Activated naive CD4-positive, alpha-beta T cell treated with anti-CD3 and anti-CD28 coated beads, Interleukin-2, amount 10 ng/mL, durations not matched to agents 5 hours and 36 hours (primary cell): ENCODE results near the gene E2F3. TPM values are rescaled to one million over a fixed set of nuclear protein-coding genes. Genes with fewer than 3 reads are reported as not detected.

ENCODE experiments used
- total RNA-seq, 2 experiments: library from RNA; stranded (reverse); gene quantifications; one replicate each; pipeline ENCODE4 v1.2.3, GENCODE V29; 2021

The E2F3 gene
- 10 to 100 TPM; 24.3 to 24.6 TPM for total RNA-seq

GRCh38 chr6:20401205-20402091, at the start of gene E2F3:
Gene E2F3 (plus strand): TSS chr6:20401879. CDS start chr6:20402233, 354 bp downstream.

DNA sequence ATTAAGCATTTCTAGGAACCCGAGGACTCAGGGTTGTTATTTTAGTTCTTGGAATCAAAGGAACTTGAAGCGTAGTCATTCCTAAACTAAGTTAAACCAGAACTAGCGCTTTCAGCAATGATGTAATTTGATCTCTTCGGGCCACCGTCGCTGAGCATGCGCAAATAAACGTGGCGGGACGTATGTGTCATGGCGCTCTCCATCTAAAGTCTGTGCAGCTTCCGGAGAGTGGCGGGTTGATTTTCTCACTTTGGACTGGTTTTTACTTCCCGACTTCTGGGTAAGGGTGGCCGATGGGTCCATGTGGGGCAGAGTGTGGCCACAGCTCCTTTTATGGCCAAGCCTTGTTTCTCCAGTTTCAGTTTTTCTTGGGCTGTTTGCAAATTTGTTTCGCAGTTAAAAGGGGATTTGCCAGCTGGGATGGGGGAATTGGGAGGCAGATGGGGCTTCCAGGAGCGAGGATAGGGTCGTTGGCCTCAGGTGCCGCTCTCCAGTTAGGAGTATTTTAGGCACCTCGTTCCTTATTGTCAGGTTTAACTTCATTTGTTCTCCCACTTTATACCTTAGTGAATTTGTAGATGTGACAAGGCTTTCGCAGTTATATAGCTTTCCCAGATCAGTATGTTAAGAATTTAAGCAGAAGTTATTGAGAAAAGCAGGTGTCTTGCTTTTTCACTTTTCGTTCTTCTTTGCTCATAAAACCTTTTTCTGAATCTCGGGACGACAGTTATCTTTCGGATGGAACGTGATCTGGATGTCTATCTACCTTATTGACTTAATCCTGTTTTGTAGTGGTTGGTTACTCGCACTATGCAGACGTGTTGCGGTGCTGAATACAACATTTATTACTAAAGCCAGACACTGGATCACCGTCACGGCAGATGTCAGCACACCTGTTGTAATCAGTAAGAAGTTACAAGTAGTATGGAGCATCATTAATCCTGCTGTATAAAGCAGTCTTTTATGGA, 132.9 kb downstream of the E2F3 start, which contains the start of gene CDKAL1:
Gene CDKAL1 (plus strand): TSS at position 163 of the 968 bp plus-strand sequence. CDS start 11,894 bp downstream, outside the sequence.

Other genes with a start within 250 kb of the E2F3 start
- gene MBOAT1, start 189.4 kb upstream of the E2F3 start, total RNA-seq = 10 to 100 TPM; 17.6 to 18.6 TPM
- gene CDKAL1, start 132.6 kb downstream of the E2F3 start, total RNA-seq = 10 to 100 TPM; 19.2 to 20.0 TPM